HepG2 (cell line): Measurements from ENCODE around the gene EVA1A. TPM values are rescaled to one million over a fixed set of nuclear protein-coding genes. Genes with fewer than 3 reads are reported as not detected.

Experiments used
- ATAC-seq: fragments of 200-7000 bp; cut with Tn5 transposase; 3 replicates; pipeline ENCODE4 v1.9.1; 2020; ENCODE audit warnings: mild to moderate bottlenecking, moderate library complexity
- BruUV-seq: library from RNA; stranded (reverse); fragments of 400-500 nt; replicated peaks from 2 replicates; lab custom pipeline; 2021; lab: Mats Ljungman, UMichigan
- CTCF ChIA-PET: fragments of 300-600 bp; formaldehyde crosslinking; extraction: SDS; loops from one replicate; lab custom pipeline; 2021; ENCODE audit warnings: low total read pairs, inconsistent platforms, low intra/inter-chr PET ratio; lab: Yijun Ruan, JAX
- POLR2A ChIA-PET: fragments of 350-600 bp; sonication (Branson Sonifier 250); formaldehyde crosslinking; loops from one replicate; lab custom pipeline; 2020; ENCODE audit warnings: antibody characterized with exemption, inconsistent platforms; lab: Yijun Ruan, JAX
- DNase-seq: peaks from one replicate; pipeline ENCODE4 v3.0.0-alpha.2; 2015; ENCODE audit warnings: low spot score
- FAIRE-seq: peaks from 3 replicates; lab custom pipeline; 2011; peaks lifted over from hg19 to GRCh38; lab: Jason Lieb, UNC
- H2AFZ ChIP-seq: one replicate; pipeline ENCODE4 v1.6.1; 2011; ENCODE audit warnings: low read length, inconsistent platforms
- H3K27ac ChIP-seq: fragments of 300-600 bp; 3 replicates; pipeline ENCODE4 v1.8.0; 2011; ENCODE audit warnings: mixed run types, mild to moderate bottlenecking, mixed read lengths, low read length, inconsistent platforms; ENCODE audit not compliant: insufficient read depth; ENCODE audit errors: extremely low read length
- H3K27me3 ChIP-seq, 2 experiments: fragments of 200-600 bp in 1 of 2; 2 replicates in 1 of 2; 3 replicates in 1 of 2; pipeline versions ENCODE4 v1.6.0 to v1.8.0; 2011; ENCODE audit warnings: low read length in 2 of 2, mild to moderate bottlenecking in 2 of 2, moderate library complexity in 2 of 2, inconsistent platforms in 1 of 2; ENCODE audit not compliant: insufficient read depth in 2 of 2, control insufficient read depth in 1 of 2
- H3K36me3 ChIP-seq, 2 experiments: fragments of 200-600 bp in 1 of 2; replicated peaks in 1 of 2; 2 replicates in 1 of 2; 3 replicates in 1 of 2; pipeline versions ENCODE4 v1.5.1 to v1.8.0; 2011; ENCODE audit warnings: low read length in 2 of 2, inconsistent platforms in 1 of 2; ENCODE audit not compliant: insufficient read depth in 2 of 2, control insufficient read depth in 1 of 2
- H3K4me1 ChIP-seq: 2 replicates; pipeline ENCODE4 v1.5.1; 2012; ENCODE audit warnings: low read length, inconsistent platforms; ENCODE audit not compliant: insufficient read depth
- H3K4me2 ChIP-seq: 2 replicates; pipeline ENCODE4 v1.6.0; 2011; ENCODE audit warnings: low read depth, low read length, inconsistent platforms
- H3K4me3 ChIP-seq, 3 experiments: fragments of 200-600 bp in 1 of 3; sonication (generic), shearing (Covaris generic) in 1 of 3; replicated peaks in 1 of 3; 2 replicates each; pipeline ENCODE4 v1.5.1; 2011 to 2016; ENCODE audit warnings: low read length in 3 of 3, inconsistent platforms in 2 of 3, low read depth in 2 of 3, mild to moderate bottlenecking in 2 of 3, control low read depth in 1 of 3, mixed read lengths in 1 of 3; ENCODE audit not compliant: insufficient read depth in 1 of 3
- H3K79me2 ChIP-seq: one replicate; pipeline ENCODE4 v1.6.1; 2011; ENCODE audit warnings: low read length, inconsistent platforms; ENCODE audit not compliant: insufficient read depth
- H3K9ac ChIP-seq: 2 replicates; pipeline ENCODE4 v1.6.0; 2011; ENCODE audit warnings: mild to moderate bottlenecking, low read depth, low read length, inconsistent platforms; ENCODE audit not compliant: insufficient read depth
- H3K9me3 ChIP-seq: 2 replicates; pipeline ENCODE4 v1.5.1; 2012; ENCODE audit warnings: mild to moderate bottlenecking, low read length
- H4K20me1 ChIP-seq: 2 replicates; pipeline ENCODE4 v1.6.0; 2011; ENCODE audit warnings: inconsistent platforms, mild to moderate bottlenecking, low read length, moderate library complexity; ENCODE audit not compliant: insufficient read depth
- ARID5B ChIP-seq: IDR thresholded peaks from 2 replicates; pipeline ENCODE4 v1.4.0; 2020; ENCODE audit warnings: mild to moderate bottlenecking, missing genetic modification reagents
- CEBPG ChIP-seq: IDR thresholded peaks from 2 replicates; pipeline ENCODE4 v1.6.1; 2016
- FOSL2 ChIP-seq: sonication (generic); formaldehyde crosslinking; IDR thresholded peaks from 2 replicates; pipeline ENCODE4 v1.4.0; 2020; ENCODE audit warnings: missing genetic modification reagents
- MAX ChIP-seq: IDR thresholded peaks from 2 replicates; pipeline ENCODE4 v1.6.1; 2012; ENCODE audit warnings: inconsistent platforms
- SOX6 ChIP-seq, 2 experiments: fragments of 450-650 bp in 1 of 2; sonication (generic) in 1 of 2; formaldehyde crosslinking in 1 of 2; IDR thresholded peaks; 2 replicates each; pipeline versions ENCODE4 v1.4.0 to v1.6.1; 2017 to 2020; ENCODE audit warnings: antibody characterized with exemption in 1 of 2, mild to moderate bottlenecking in 1 of 2, missing genetic modification reagents in 1 of 2
- ZNF510 ChIP-seq: sonication (generic); formaldehyde crosslinking; IDR thresholded peaks from 2 replicates; pipeline ENCODE4 v1.4.0; 2020; ENCODE audit warnings: low read depth, mild to moderate bottlenecking, missing genetic modification reagents
- ZNF646 ChIP-seq: sonication (generic); formaldehyde crosslinking; IDR thresholded peaks from 2 replicates; pipeline ENCODE4 v1.9.0; 2021; ENCODE audit warnings: mild to moderate bottlenecking, missing genetic modification reagents
- WGBS: methylation state at CpG from one replicate; pipeline ENCODE4 v1.1.6; 2017; ENCODE audit warnings: low lambda C conversion rate; 5-methylcytosine and 5-hydroxymethylcytosine counted together
- in situ Hi-C: cut with HindIII; loops from 2 replicates; pipeline ENCODE4 v1.10.0; 2017; ENCODE audit warnings: low pct_unique_long_range_greater_than_20kb; ENCODE audit not compliant: extremely low pct_ligation_motif_present
- intact Hi-C: fragments of 100-400 bp; cut with micrococcal nuclease; formaldehyde crosslinking; loops from one replicate; pipeline ENCODE4 v1.10.0; 2022; ENCODE audit not compliant: unreplicated experiment
- polyA plus RNA-seq, 8 experiments: library from polyadenylated mRNA; depleted of rRNA in 3 of 8; stranded (reverse) in 7 of 8; unstranded in 1 of 8; fragments of >200 nt; fragmentation: Illumina TruSeq in 4 of 8; extraction: Trizol in 4 of 8; gene quantifications; 2 replicates each; pipeline versions ENCODE4 v1.2.1 to v1.2.3, GENCODE V29; 2011 to 2016; ENCODE audit warnings: low read depth in 4 of 8, missing spikeins in 1 of 8, mixed read lengths in 1 of 8; ENCODE audit not compliant: insufficient read depth in 1 of 8
- total RNA-seq, 5 experiments: library from RNA; depleted of rRNA; stranded (reverse); fragments of >200 nt; fragmentation: Illumina TruSeq; extraction: Trizol; gene quantifications; 2 replicates each; pipeline ENCODE4 v1.2.3, GENCODE V29; 2016; ENCODE audit warnings: low read depth in 1 of 5

The EVA1A gene
- total and polyA plus RNA-seq, 2 of the 13 experiments (the other 11 are each of a cell fraction or from before 2014, with no cell fraction given): 57.5 to 57.8 TPM

- WGBS: 81% methylated on average over 8 of the region's 8 CpGs
- FAIRE-seq: no peak
- CTCF ChIA-PET: no interaction called here
- TF ChIP-seq MAX (peak; percentile 16; the same call in 1 of the 2 replicates), CEBPG (CRISPR knock-in tag) (peak; percentile 48; the same call in 1 of the 2 replicates), ZNF646 (CRISPR knock-in tag) (no peak), ZNF510 (CRISPR knock-in tag) (no peak), SOX6 (IDR thresholded peaks at IDR 0.05) (no peak), SOX6 (CRISPR knock-in tag; IDR thresholded peaks at IDR 0.05) (peak; percentile 65), ARID5B (peak; percentile 36; the same call in 1 of the 2 replicates), FOSL2 (CRISPR knock-in tag) (0 out of 2 replicates have a peak, but pooled peaks have one; percentile 21)
Measured at GRCh38 chr2:75565472-75566462, 5.0 kb upstream of the EVA1A start.

More at GRCh38 chr2:75565472-75566462, 5.0 kb upstream of the EVA1A start:
- DNase-seq (peak; percentile 80), ATAC-seq (no peak)
- in situ Hi-C loops: no loop called here
- peaks cover 29% of the 10 kb centered on the region for H3K79me2 ChIP-seq
- BruUV-seq: no TSS peak
- H3K9ac ChIP-seq: no peak overlapping the region
- peak overlapping the region; percentile 4 for H2AFZ ChIP-seq
- peaks cover 89% of the 10 kb centered on the region for H3K4me1 ChIP-seq
- no peaks in the 10 kb centered on the region for H3K27me3 ChIP-seq
- H3K36me3 ChIP-seq: no peaks in the 10 kb centered on the region
- no peak overlapping the region for H3K4me3 ChIP-seq
- H3K4me2 ChIP-seq: no peak overlapping the region
- peak overlapping the region; percentile 23 for H3K27ac ChIP-seq
- intact Hi-C loops: no loop called here
- POLR2A ChIA-PET: interaction anchor here (0.6 to 8.0 kb wide), 3 partner anchors 10 to 42 kb away, joined by 3 to 118 read pairs (median 10); no protein-coding TSS in a partner anchor
- H3K9me3 ChIP-seq: no peaks in the 10 kb centered on the region
- no peaks in the 10 kb centered on the region for H4K20me1 ChIP-seq
